Femur (tissue), 1 donor: ENCODE measurements around the gene GFY.
A peak's percentile ranks its signal among the peaks of the same experiment; 100 is the strongest.

Experiments
- DNase-seq: peaks from one replicate; pipeline ENCODE4 v3.0.0-alpha.2; 2017

Gene GFY

GRCh38 chr19:49409441-49410029 lies 15.7 kb upstream of the GFY start:
- DNase-seq, result no peak

- no peak for DNase-seq
Measured at GRCh38 chr19:49411681-49412326, 13.4 kb upstream of the GFY start.

- peak; percentile 70 for DNase-seq
Measured at GRCh38 chr19:49413348-49413747, 11.8 kb upstream of the GFY start.

- no peak for DNase-seq
Measured at GRCh38 chr19:49414256-49414655, 10.9 kb upstream of the GFY start.

GRCh38 chr19:49415102-49415809 lies 9.9 kb upstream of the GFY start:
- peak; percentile 53 for DNase-seq

- DNase-seq, result no peak
Measured at GRCh38 chr19:49415810-49416200, 9.4 kb upstream of the GFY start.

- no peak for DNase-seq
Measured at GRCh38 chr19:49417088-49417487, 8.1 kb upstream of the GFY start.

- DNase-seq, result no peak
Measured at GRCh38 chr19:49418511-49418910, 6.7 kb upstream of the GFY start.

GRCh38 chr19:49419173-49419572 lies 6.0 kb upstream of the GFY start:
- DNase-seq, result no peak

- no peak for DNase-seq
Measured at GRCh38 chr19:49420227-49420626, 5.0 kb upstream of the GFY start.

- peak; percentile 79 for DNase-seq
Measured at GRCh38 chr19:49421039-49421877, 3.9 kb upstream of the GFY start.

GRCh38 chr19:49421878-49422202 lies 3.3 kb upstream of the GFY start:
- no peak for DNase-seq

- DNase-seq, result peak; percentile 49
Measured at GRCh38 chr19:49422407-49423070, 2.6 kb upstream of the GFY start.

GRCh38 chr19:49423071-49423984 lies 1.9 kb upstream of the GFY start, which contains the start of gene PTH2:
Gene PTH2, minus strand, starts transcription at chr19:49423441. Its CDS starts 102 bp downstream, at chr19:49423339.
- no peak for DNase-seq

GRCh38 chr19:49423985-49424303 lies 1.2 kb upstream of the GFY start:
- no peak for DNase-seq

GRCh38 chr19:49425922-49426592 lies 869 bp downstream of the GFY start:
- DNase-seq, result no peak

GRCh38 chr19:49427339-49427738 lies 2.2 kb downstream of the GFY start:
- DNase-seq, result no peak

GRCh38 chr19:49427855-49428546 lies 2.8 kb downstream of the GFY start:
- no peak for DNase-seq

GRCh38 chr19:49428547-49429451 lies 3.6 kb downstream of the GFY start:
- DNase-seq, result no peak
